Erythroblast (primary cell): ENCODE data around the gene TTC14.

Experiments used
- GATA1 ChIP-seq: IDR thresholded peaks from 2 replicates; pipeline ENCODE4 v1.6.1; 2011; ENCODE audit warnings: low read depth, mild to moderate bottlenecking, control low read depth, low read length, moderate library complexity
- POLR2A ChIP-seq: IDR thresholded peaks from 2 replicates; pipeline ENCODE4 v1.6.1; 2011; ENCODE audit warnings: mild to moderate bottlenecking, low read length

- no peak for TF ChIP-seq POLR2A
- TF ChIP-seq GATA1 = no peak
Observed at GRCh38 chr3:180580934-180581333, 21.0 kb upstream of the TTC14 start.
